Cardiac fibroblast (primary cell): Measurements from ENCODE around the gene KRTAP19-5.
"Not testable (repeated sequence)": the region's sequence is repeated elsewhere in the genome, so short reads cannot be mapped to it uniquely, and the experiment has no call there.

Experiments
- DNase-seq, 2 donors: peaks; one replicate each; pipeline versions ENCODE4 v3.0.0 to v3.0.0-alpha.2; 2010; ENCODE audit warnings: low read depth in 2 of 2
- H3K4me3 ChIP-seq, 2 donors: replicated peaks in 1 of 2; 1 replicate in 1 of 2; 2 replicates in 1 of 2; pipeline ENCODE4 v1.5.1; 2011; ENCODE audit warnings: low read depth in 2 of 2, low read length in 2 of 2, mild to moderate bottlenecking in 2 of 2, moderate library complexity in 1 of 2
- CTCF ChIP-seq: IDR thresholded peaks from one replicate; pipeline ENCODE4 v1.5.1; 2011; ENCODE audit warnings: low read depth, mild to moderate bottlenecking, low read length, inconsistent platforms

KRTAP19-5 gene

GRCh38 chr21:30502041-30502440 lies at the start of gene KRTAP19-5:
TSS of gene KRTAP19-5 (minus strand) at chr21:30502141. CDS start at chr21:30502090, 51 bp downstream.
- TF ChIP-seq CTCF = no peak
- no peak for DNase-seq

DNA sequence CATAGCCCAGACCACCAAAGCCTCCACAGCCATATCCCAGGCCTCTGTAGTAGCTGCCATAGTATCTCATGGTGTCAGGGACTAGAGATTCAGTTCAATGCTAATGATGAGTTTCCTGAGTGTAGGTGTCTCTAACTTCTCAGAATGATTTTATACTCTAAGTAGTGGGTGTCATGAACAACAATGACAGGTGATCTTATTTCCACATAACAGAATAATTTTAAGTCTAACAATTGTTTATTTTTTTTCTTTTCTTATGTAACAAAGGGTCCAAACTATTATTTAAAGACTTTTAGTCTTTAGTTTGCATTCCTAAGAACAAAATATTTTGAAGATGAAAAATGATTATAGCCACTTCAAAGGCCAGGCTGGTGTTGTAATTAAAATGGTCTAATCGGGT lies 39.8 kb upstream of the KRTAP19-5 start, which contains the start of gene KRTAP19-6:
TSS of gene KRTAP19-6 (minus strand) at position 101 of the 400 bp plus-strand sequence. CDS start at position 70, 31 bp downstream.
- no peak for TF ChIP-seq CTCF
- no peak within 1 kb of the TSS for H3K4me3 ChIP-seq
- no peak for DNase-seq

More at GRCh38 chr21:30502041-30502440, at the start of gene KRTAP19-5:
- no peak within 1 kb of the TSS for H3K4me3 ChIP-seq

GRCh38 chr21:30518876-30519275 lies 16.9 kb upstream of the KRTAP19-5 start:
- H3K4me3 ChIP-seq = no peak overlapping the region
- no peak for DNase-seq
- no peak for TF ChIP-seq CTCF

DNA sequence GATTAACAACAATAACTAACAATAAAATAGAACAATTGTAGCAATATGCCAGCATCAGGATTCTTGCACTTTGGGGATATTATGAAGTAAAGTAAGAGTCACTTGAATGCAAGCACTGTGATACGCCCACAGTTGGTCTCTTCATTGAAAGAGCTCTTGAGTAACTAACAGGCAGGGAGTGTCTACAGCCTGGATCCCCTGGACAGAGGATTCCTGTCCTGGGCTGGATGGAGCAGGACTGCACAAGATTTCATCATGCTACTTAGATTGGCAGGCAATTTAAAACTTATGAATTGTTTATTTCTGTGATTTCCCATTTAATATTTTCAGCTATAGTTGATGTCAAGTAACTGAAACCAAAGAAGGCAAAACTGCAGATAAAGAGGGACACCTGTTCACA lies 13.7 kb upstream of the KRTAP19-5 start:
- no peak for TF ChIP-seq CTCF
- H3K4me3 ChIP-seq = no peak overlapping the region
- no peak for DNase-seq

- not testable (repeated sequence) for H3K4me3 ChIP-seq, DNase-seq
Observed at GRCh38 chr21:30505621-30506205, 3.8 kb upstream of the KRTAP19-5 start.

DNA sequence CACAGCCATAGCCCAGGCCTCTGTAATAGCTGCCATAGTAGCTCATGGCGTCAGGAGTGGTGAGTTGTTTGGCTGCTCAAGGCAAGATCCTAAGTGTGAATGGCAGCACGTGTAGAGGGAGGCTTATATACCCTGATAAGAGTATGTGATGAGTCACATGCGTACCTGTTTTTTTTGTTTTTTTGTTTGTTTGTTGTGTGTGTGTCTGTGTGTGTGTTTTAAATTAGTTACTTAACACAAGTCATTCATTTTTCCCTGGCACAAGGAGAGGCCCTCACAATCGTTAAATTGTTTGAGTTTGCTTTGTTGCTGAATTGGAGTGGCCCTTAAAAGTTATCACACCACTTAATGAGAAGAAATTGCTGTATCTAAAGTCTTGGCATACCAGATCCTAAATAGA lies 4.9 kb downstream of the KRTAP19-5 start, which contains the start of gene KRTAP19-4:
TSS of gene KRTAP19-4 (minus strand) at position 101 of the 400 bp plus-strand sequence. CDS start at position 46, 55 bp downstream.
- no peak for TF ChIP-seq CTCF
- DNase-seq = no peak
- no peak within 1 kb of the TSS for H3K4me3 ChIP-seq

- TF ChIP-seq CTCF = no peak
- H3K4me3 ChIP-seq = no peak within 1 kb of the TSS
- no peak for DNase-seq
Observed at GRCh38 chr21:30491963-30492428, 9.9 kb downstream of the KRTAP19-5 start, which contains the start of gene KRTAP19-3. TSS of gene KRTAP19-3 (minus strand) at chr21:30492013. CDS start at chr21:30491957, 56 bp downstream.
